Activated CD4-positive, CD25-positive, alpha-beta regulatory T cell treated with anti-CD3 and anti-CD28 coated beads, Interleukin-2, amount 50 U/mL, for 72 hours (primary cell): ENCODE results near the gene TRAPPC11.
"Not testable (repeated sequence)": the region's sequence is repeated elsewhere in the genome, so short reads cannot be mapped to it uniquely, and the experiment has no call there.

ENCODE experiments used
- DNase-seq: peaks from one replicate; pipeline ENCODE4 v3.0.0; 2021

TRAPPC11 gene

GRCh38 chr4:183722731-183723560 lies 63.9 kb downstream of the TRAPPC11 start:
- peak; percentile 53 for DNase-seq

GRCh38 chr4:183723561-183724228 lies 64.6 kb downstream of the TRAPPC11 start:
- no peak for DNase-seq

GRCh38 chr4:183725585-183725984 lies 66.5 kb downstream of the TRAPPC11 start:
- not testable (repeated sequence) for DNase-seq

GRCh38 chr4:183727482-183727881 lies 68.4 kb downstream of the TRAPPC11 start:
- no peak for DNase-seq

GRCh38 chr4:183728223-183729068 lies 69.4 kb downstream of the TRAPPC11 start:
- DNase-seq: no peak

GRCh38 chr4:183729069-183729406 lies 69.9 kb downstream of the TRAPPC11 start:
- no peak for DNase-seq

GRCh38 chr4:183729430-183730328 lies 70.6 kb downstream of the TRAPPC11 start:
- DNase-seq: no peak

- no peak for DNase-seq
Observed at GRCh38 chr4:183732296-183732695, 73.2 kb downstream of the TRAPPC11 start.

- DNase-seq: no peak
Observed at GRCh38 chr4:183733181-183733580, 74.1 kb downstream of the TRAPPC11 start.

GRCh38 chr4:183738081-183738673 lies 79.1 kb downstream of the TRAPPC11 start:
- DNase-seq: no peak

GRCh38 chr4:183738961-183739360 lies 79.9 kb downstream of the TRAPPC11 start:
- DNase-seq: no peak

- DNase-seq: no peak
Observed at GRCh38 chr4:183746305-183747229, 87.5 kb downstream of the TRAPPC11 start.

GRCh38 chr4:183747380-183747779 lies 88.3 kb downstream of the TRAPPC11 start:
- DNase-seq: no peak

GRCh38 chr4:183747931-183748670 lies 89.0 kb downstream of the TRAPPC11 start:
- DNase-seq: no peak

GRCh38 chr4:183751106-183751505 lies 92.0 kb downstream of the TRAPPC11 start:
- DNase-seq: no peak

GRCh38 chr4:183755596-183755995 lies 96.5 kb downstream of the TRAPPC11 start:
- no peak for DNase-seq

GRCh38 chr4:183757060-183757459 lies 98.0 kb downstream of the TRAPPC11 start:
- DNase-seq: no peak

GRCh38 chr4:183758061-183758757 lies 99.1 kb downstream of the TRAPPC11 start:
- DNase-seq: no peak

GRCh38 chr4:183758758-183759447 lies 99.8 kb downstream of the TRAPPC11 start:
- DNase-seq: no peak
